Endodermal cell (in vitro differentiated cells): Measurements from ENCODE around the gene CAPZB. TPM values are rescaled to one million over a fixed set of nuclear protein-coding genes. Genes with fewer than 3 reads are reported as not detected.
A peak's percentile ranks its signal among the peaks of the same experiment; 100 is the strongest.

Experiments
- DNase-seq: peaks from one replicate; pipeline ENCODE4 v3.0.0-alpha.2; 2017
- H3K27ac ChIP-seq: 2 replicates; pipeline ENCODE4 v1.5.1; 2013; ENCODE audit warnings: mild to moderate bottlenecking, low read depth, low read length, moderate library complexity
- H3K27me3 ChIP-seq: 2 replicates; pipeline ENCODE4 v1.6.1; 2013; ENCODE audit warnings: mild to moderate bottlenecking, low read length, moderate library complexity; ENCODE audit not compliant: insufficient read depth, control insufficient read depth, poor library complexity, severe bottlenecking
- H3K36me3 ChIP-seq: 2 replicates; pipeline ENCODE4 v1.7.0; 2013; ENCODE audit warnings: mild to moderate bottlenecking, low read length, moderate library complexity; ENCODE audit not compliant: control insufficient read depth, insufficient read depth
- H3K4me1 ChIP-seq: one replicate; pipeline ENCODE4 v1.7.0; 2013; ENCODE audit warnings: low read length; ENCODE audit not compliant: control insufficient read depth, insufficient read depth
- H3K4me3 ChIP-seq: 2 replicates; pipeline ENCODE4 v1.5.1; 2013; ENCODE audit warnings: mild to moderate bottlenecking, low read length, moderate library complexity
- H3K9ac ChIP-seq: 2 replicates; pipeline ENCODE4 v1.6.1; 2013; ENCODE audit warnings: mild to moderate bottlenecking, low read length, moderate library complexity; ENCODE audit not compliant: poor library complexity, severe bottlenecking; ENCODE audit errors: extremely low read depth
- H3K9me3 ChIP-seq: 2 replicates; pipeline ENCODE4 v1.6.1; 2013; ENCODE audit warnings: mild to moderate bottlenecking, low read length, moderate library complexity; ENCODE audit not compliant: control insufficient read depth
- H3K27ac Mint-ChIP-seq: 2 replicates; pipeline ENCODE4 v1.8.0; 2020; ENCODE audit warnings: mixed read lengths
- H3K27me3 Mint-ChIP-seq: 2 replicates; pipeline ENCODE4 v1.8.0; 2021; ENCODE audit warnings: mild to moderate bottlenecking, mixed read lengths; ENCODE audit not compliant: insufficient read depth
- H3K36me3 Mint-ChIP-seq: 2 replicates; pipeline ENCODE4 v1.8.0; 2020; ENCODE audit warnings: low read depth, mixed read lengths
- H3K4me1 Mint-ChIP-seq: 2 replicates; pipeline ENCODE4 v1.8.0; 2020; ENCODE audit warnings: mixed read lengths
- H3K4me3 Mint-ChIP-seq: 2 replicates; pipeline ENCODE4 v1.8.0; 2020; ENCODE audit warnings: mild to moderate bottlenecking, moderate library complexity, mixed read lengths
- H3K9me3 Mint-ChIP-seq: 2 replicates; pipeline ENCODE4 v1.8.0; 2020; ENCODE audit warnings: mild to moderate bottlenecking, mixed read lengths
- CTCF ChIP-seq: fragments of 200-600 bp; sonication (generic); conservative IDR thresholded peaks from 2 replicates; pipeline ENCODE4 v1.5.0; 2021; ENCODE audit warnings: antibody characterized with exemption, mild to moderate bottlenecking
- WGBS, 2 experiments: methylation state at CpG; one replicate each; pipeline versions ENCODE4 v1.1.5 to v1.1.7; 2013; ENCODE audit warnings: missing lambda C conversion rate in 2 of 2, mixed read lengths in 1 of 2; ENCODE audit not compliant: insufficient coverage in 1 of 2, insufficient read length in 1 of 2; 5-methylcytosine and 5-hydroxymethylcytosine counted together
- total RNA-seq, 2 donors: library from RNA; stranded (reverse); fragmentation: NEBNext Ultra II Directional in 1 of 2; extraction: Animal tissue kit (Norgen Biotek cat#: 25700) in 1 of 2; gene quantifications; 2 replicates in 1 of 2; 3 replicates in 1 of 2; pipeline ENCODE4 v1.2.1, GENCODE V29; 2021

CAPZB gene
- total RNA-seq, 2 donors from 2014 or later = 334 to 362 TPM

- peaks cover 19% of the 10 kb centered on the region for H3K36me3 Mint-ChIP-seq
- no peaks in the 10 kb centered on the region for H3K27me3 Mint-ChIP-seq
- WGBS, 2 experiments = 94 to 99% methylated on average over 17 to 23 of the region's 23 CpGs
- peaks cover 30% of the 10 kb centered on the region for H3K4me1 Mint-ChIP-seq
- H3K27me3 ChIP-seq = no peaks in the 10 kb centered on the region
- H3K27ac ChIP-seq = no peak overlapping the region
- peaks cover under 1% of the 10 kb centered on the region for H3K9me3 ChIP-seq
- H3K9me3 Mint-ChIP-seq = no peaks in the 10 kb centered on the region
- H3K4me1 ChIP-seq = peaks cover 14% of the 10 kb centered on the region
- peak overlapping the region; percentile 61 for H3K27ac Mint-ChIP-seq
- TF ChIP-seq CTCF = peak; percentile 4
- DNase-seq = no peak
- no peak overlapping the region for H3K4me3 ChIP-seq
- H3K9ac ChIP-seq = no peak overlapping the region
- peaks cover 46% of the 10 kb centered on the region for H3K36me3 ChIP-seq
- no peak overlapping the region for H3K4me3 Mint-ChIP-seq
Observed at GRCh38 chr1:19371226-19372135, 113.9 kb downstream of the CAPZB start.

DNA sequence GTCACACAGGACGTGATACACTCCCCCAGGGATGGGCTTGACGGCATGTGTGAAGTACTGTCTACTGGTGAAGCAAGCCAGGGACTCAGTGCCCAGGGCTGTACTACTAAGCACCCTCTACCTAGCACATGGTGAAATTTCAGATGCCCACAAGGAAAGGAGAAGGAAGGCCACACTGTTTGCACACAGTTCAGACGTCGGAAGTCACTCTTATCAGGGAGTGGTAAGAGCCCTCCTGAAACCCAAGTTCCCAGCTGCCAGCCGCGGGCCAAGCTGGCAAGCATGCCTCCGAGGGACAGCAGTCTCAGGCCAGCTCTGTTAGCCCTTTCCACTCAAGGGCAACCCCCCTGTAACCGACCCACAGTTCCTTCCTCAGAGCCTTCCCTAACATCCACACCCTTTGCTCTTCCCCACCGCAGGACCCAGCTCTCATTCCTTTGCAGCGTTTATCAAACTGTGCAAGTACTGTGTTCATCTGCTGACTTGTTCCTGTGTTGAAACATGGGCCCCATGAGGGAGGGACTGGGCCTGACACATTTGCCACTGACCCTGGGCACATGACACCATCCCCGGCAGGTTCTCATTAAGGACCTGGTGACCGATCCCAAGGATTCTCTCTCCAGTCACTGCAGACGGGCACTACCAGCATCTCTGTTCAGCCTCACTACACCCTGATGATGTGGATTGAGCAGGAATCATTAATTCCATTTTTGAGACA is 114.7 kb downstream of the CAPZB start:
- Mint-ChIP-seq H3K27me3 (no peaks in the 10 kb centered on the region), H3K4me1 (peaks cover 35% of the 10 kb centered on the region), H3K4me3 (no peak overlapping the region), H3K27ac (peak overlapping the region; percentile 76), H3K9me3 (no peaks in the 10 kb centered on the region), H3K36me3 (peaks cover 13% of the 10 kb centered on the region)
- Histone ChIP-seq H3K36me3 (peaks cover 37% of the 10 kb centered on the region), H3K4me1 (peaks cover 15% of the 10 kb centered on the region), H3K27ac (no peak overlapping the region), H3K9ac (no peak overlapping the region), H3K9me3 (no peaks in the 10 kb centered on the region), H3K27me3 (no peaks in the 10 kb centered on the region), H3K4me3 (no peak overlapping the region)
- 95 to 96% methylated on average over 10 to 13 of the region's 13 CpGs for WGBS, 2 experiments
- no peak for TF ChIP-seq CTCF
- DNase-seq = no peak

- H3K36me3 Mint-ChIP-seq = peaks cover 17% of the 10 kb centered on the region
- peaks cover 35% of the 10 kb centered on the region for H3K4me1 Mint-ChIP-seq
- no peak overlapping the region for H3K4me3 ChIP-seq
- H3K4me1 ChIP-seq = peaks cover 15% of the 10 kb centered on the region
- H3K9me3 ChIP-seq = no peaks in the 10 kb centered on the region
- H3K27me3 ChIP-seq = no peaks in the 10 kb centered on the region
- peak overlapping the region; percentile 76 for H3K27ac Mint-ChIP-seq
- no peak overlapping the region for H3K9ac ChIP-seq
- DNase-seq = no peak
- H3K36me3 ChIP-seq = peaks cover 35% of the 10 kb centered on the region
- no peak overlapping the region for H3K4me3 Mint-ChIP-seq
- peak overlapping the region; percentile 9 for H3K27ac ChIP-seq
- 92 to 100% methylated on average over 11 to 16 of the region's 16 CpGs for WGBS, 2 experiments
- TF ChIP-seq CTCF = no peak
- H3K27me3 Mint-ChIP-seq = no peaks in the 10 kb centered on the region
- no peaks in the 10 kb centered on the region for H3K9me3 Mint-ChIP-seq
Observed at GRCh38 chr1:19369396-19370090, 115.8 kb downstream of the CAPZB start.
